HT-29 (cell line): ENCODE data around the gene CIT. TPM values are rescaled to one million over a fixed set of nuclear protein-coding genes. Genes with fewer than 3 reads are reported as not detected.
"Not testable (repeated sequence)": the region's sequence is repeated elsewhere in the genome, so short reads cannot be mapped to it uniquely, and the experiment has no call there.

Experiments used
- DNase-seq: peaks from one replicate; pipeline ENCODE4 v3.0.0-alpha.2; 2015; ENCODE audit warnings: low spot score
- total RNA-seq: library from RNA; depleted of rRNA; stranded (reverse); fragments of >200 nt; shearing (Covaris generic); gene quantifications from 2 replicates; pipeline ENCODE4 v1.2.3, GENCODE V29; 2014; rRNA removed

The CIT gene, protein sequence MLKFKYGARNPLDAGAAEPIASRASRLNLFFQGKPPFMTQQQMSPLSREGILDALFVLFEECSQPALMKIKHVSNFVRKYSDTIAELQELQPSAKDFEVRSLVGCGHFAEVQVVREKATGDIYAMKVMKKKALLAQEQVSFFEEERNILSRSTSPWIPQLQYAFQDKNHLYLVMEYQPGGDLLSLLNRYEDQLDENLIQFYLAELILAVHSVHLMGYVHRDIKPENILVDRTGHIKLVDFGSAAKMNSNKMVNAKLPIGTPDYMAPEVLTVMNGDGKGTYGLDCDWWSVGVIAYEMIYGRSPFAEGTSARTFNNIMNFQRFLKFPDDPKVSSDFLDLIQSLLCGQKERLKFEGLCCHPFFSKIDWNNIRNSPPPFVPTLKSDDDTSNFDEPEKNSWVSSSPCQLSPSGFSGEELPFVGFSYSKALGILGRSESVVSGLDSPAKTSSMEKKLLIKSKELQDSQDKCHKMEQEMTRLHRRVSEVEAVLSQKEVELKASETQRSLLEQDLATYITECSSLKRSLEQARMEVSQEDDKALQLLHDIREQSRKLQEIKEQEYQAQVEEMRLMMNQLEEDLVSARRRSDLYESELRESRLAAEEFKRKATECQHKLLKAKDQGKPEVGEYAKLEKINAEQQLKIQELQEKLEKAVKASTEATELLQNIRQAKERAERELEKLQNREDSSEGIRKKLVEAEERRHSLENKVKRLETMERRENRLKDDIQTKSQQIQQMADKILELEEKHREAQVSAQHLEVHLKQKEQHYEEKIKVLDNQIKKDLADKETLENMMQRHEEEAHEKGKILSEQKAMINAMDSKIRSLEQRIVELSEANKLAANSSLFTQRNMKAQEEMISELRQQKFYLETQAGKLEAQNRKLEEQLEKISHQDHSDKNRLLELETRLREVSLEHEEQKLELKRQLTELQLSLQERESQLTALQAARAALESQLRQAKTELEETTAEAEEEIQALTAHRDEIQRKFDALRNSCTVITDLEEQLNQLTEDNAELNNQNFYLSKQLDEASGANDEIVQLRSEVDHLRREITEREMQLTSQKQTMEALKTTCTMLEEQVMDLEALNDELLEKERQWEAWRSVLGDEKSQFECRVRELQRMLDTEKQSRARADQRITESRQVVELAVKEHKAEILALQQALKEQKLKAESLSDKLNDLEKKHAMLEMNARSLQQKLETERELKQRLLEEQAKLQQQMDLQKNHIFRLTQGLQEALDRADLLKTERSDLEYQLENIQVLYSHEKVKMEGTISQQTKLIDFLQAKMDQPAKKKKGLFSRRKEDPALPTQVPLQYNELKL (N-terminal part only)
- total RNA-seq = 27.8 and 29.4 TPM in 2 replicates

DNA sequence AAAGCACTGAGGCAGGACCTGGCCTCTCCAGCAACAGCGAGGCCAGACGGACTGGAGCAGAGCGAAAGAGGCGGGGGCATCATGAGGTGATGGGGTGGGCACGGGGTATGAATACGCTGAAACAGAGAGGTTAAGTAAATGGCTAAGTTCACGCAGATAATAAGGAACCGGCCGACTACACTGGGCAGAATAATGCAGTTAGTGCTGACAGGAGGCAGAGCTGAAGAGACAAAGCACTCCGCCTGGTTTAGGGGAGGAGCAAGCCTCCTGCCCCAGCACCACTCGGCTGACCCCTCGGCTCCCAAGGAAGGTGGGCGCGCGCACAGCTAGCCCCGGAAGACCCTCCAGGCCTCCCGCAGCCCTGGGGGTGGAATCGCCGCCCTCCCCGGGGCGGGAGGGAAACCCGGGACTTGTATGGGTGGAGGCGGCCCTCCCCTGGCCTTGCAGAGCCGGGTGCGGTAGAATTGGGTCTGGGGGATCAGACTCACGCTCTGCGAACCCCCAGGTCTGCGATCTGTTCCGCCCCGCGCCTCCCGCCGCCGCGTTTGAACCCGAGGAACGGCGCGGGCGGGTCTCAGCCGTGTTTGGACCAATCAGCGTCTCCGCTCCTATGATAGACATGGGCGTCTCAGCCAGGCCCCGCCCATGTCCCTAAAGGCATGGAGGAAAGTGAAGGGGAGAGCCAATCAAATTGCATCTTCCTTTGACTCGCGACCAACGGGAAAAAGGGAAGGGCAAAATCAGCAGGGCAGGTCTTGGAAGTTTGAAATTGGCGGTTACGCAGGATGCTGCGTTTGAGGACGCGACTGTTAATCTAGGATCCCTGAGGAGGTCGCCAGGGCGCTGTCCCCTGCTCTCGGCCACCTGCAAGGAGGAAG is at the start of gene CIT:
Gene CIT (minus strand): TSS at position 560 of the 878 bp plus-strand sequence. CDS start 1,152 bp downstream, outside the sequence.
- peak; percentile 96 for DNase-seq

DNA sequence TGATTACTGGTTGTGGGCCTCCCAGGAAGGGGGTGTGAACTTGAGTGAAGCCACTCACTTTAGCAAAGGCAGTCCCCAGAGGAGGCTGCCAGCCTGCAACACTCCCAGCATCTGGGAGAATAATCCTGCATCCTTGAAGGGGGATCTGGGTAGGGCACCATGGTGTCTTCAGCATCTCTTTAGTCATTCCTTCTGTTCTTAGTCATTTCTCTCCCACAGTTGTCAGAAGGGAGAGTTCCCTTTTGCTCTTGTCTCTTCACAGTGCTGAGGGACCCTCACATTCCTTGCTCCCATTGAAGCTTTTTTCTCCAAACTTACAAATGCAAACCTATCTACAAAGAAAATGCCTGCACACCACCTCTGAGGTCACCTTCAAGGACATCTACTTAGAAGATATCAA is 48.1 kb upstream of the CIT start:
- no peak for DNase-seq

DNA sequence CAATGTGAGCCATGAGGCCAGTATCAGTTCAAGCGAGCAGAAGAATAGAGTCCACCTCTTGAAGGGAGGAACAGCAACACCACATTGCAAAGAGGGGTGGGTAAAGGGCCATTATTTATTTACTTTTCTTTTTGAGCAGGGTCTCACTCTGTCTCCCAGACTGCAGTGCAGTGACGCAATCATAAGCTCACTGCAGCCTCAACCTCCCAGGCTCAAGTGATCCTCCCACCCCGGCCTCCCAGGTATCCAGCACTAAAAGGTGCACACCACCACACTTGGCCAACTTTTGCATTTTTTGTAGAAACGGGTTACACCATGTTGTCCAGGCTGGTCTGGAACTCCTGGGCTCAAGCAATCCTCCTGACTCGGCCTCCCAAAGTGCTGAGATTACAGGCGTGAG is 42.9 kb upstream of the CIT start:
- DNase-seq = no peak

DNA sequence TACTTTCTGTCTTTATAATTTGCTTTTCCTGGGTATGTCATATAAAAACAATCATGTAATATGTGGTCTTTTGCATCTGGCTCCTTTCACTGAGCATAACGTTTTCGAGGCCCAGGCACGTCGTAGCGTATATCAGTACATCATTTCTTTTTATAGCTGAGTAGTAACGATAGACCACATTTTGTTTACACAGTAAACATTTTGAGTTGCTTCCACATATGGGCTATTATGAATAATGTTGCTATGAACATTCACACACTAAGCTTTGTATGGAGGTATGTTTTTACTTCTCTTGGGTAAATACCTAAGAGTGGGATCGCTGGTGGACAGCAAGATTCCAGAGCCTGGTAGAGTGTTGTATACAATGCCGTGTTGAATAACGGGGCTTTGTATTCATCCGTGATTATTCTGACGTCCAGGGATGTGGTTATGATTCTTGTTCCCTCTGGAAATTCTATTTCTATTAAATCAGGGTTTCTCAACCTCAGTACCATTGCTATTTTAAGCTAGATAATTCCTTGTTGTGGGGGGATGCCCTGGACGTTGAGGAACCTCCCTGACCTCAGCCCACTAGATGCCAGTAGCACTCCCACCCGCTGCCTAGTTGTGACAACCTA is 38.9 kb upstream of the CIT start:
- no peak for DNase-seq

DNA sequence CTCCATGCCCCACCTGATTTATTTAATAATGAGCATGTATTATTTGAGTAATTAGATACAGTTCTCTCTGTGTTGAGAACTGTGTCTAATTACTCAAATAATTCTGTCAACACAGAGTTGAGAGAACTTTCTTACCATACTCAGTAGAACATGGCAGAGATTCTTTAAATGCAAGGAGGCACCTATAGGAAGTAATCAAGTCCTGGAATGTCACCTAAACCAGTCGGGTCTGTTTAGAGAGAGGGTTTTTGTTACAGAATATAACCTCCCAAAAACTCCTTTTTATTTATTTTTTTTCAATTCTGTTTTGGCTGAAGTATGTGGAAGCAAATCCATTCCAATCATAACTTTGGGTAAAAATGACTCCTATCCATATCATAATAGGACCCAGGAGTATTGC is 37.5 kb upstream of the CIT start:
- no peak for DNase-seq

DNA sequence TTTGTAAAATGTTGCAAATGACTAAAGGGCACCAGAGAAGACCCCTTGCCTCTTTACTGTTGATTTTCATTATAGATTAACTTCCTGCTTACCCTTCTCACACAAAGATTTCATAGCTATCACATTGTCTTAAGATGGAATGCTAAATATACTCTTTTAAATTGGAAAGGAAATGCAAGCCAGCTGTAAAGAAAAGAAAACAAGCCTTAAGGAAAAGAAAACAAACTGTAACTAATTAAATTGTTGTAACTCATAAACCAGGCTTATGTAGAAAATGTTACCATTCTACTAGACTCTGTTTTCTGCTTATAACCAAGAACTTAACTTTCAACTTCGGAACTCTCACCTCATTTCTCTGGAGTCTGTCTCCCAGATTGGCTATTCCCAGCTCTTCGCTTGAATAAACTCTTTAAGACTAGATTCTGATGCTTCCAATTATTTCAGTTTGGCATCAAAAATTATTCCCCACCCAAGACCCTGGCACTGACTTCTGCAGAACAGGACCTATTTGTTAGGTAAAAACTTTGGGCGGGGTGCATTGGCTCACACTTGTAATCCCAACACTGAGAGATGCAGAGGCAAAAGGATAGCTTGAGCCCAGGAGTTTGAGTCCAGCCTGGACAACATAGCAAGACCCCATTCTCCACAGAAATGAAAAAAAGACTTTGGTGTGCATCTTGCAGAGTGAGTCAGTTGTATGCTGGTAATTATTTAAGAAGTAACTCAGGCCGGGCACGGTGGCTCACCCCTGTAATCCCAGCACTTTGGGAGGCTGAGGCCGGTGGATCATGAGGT is 36.6 kb upstream of the CIT start:
- no peak for DNase-seq

DNA sequence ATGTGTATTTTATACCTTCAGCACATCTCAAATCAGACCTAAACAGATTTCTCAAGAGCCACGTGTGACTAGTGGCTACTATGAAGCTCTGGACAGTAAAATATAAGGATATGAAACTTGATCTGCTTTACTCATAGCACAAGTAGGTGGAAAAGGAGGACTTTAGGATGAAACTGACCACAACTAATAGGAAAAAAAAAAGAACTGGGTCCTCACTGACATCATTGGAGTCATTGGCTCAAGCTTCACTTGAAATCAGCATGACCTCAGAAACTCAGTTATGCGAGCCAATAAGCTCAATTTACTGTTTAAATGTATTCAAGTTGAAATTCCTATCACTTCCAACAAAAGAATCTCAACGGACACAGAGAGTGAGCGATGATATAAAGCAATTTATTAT is 34.1 kb upstream of the CIT start:
- DNase-seq = no peak

DNA sequence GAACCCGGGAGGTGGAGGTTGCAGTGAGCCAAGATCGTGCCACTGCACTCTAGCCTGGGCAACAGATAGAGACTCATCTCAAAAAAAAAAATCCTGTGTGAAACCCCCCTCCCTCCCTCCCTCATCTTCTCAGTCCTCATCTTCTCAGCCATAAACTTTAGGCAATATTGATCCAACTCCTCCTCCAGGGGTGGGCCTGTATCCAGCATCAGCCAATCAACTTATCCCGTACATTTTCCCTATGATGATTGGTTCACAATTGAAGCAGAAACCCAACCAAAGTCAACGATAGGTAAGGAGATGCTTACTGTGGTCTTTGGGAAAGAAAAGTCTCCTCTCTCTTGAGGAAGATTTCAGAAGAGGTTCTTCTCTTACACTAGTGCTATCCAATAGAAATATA is 33.5 kb upstream of the CIT start:
- DNase-seq = no peak

DNA sequence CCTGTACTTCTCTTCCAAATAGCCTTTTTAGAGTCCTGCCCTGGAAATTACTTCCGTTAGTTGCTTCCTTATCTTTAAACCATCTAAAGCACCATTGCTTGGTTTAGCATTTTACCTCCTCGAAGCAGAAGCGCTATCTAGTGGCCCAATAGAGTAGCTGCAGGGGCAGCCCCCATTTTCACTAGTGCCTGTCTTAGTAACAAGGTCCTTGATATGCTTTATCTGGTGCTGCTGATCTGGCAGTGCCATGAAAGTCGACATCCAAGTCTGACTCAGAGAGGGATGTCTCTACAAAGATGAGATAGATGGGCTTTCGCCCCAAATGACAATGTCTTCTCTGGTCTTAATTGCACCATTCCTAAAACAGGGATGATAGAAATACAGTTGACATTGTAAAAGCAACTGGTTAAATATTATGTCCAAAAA is 25.0 kb upstream of the CIT start:
- peak; percentile 80 for DNase-seq

DNA sequence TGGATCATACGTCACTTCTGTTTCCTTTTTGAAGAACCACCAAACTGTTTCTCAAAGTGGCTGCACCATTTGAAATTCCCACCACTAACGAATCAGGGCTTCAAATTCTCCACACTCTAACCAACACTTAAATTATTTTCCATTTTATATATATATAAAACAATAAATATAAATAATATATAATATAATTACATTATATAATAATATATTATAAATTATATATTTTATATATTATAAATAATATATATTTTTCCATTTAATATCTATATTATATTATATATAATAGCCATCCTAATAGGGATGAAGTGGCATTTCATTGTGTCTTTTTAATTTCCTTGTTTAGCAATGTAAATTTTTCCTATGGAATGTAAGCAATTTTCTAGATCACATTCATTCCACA is 24.6 kb upstream of the CIT start:
- DNase-seq = no peak

DNA sequence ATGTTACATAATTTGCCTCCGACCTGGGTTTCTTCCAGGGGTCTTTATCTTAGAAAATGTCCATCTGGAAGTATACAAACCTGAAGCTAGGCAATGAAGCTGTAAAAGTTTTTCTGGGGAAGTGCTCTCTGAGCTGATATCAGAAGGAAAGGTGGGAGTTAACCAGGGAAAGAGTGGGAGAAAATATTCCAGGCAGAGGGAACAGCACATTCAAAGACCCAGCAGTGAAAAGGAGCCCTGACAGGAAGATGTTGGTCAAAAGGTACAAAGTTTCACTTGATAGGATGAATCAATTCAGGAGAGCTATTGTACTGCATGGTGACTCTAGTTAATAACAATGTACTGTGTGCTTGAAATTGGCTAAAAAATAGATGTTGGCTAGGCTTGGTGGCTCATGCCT is 17.8 kb upstream of the CIT start:
- no peak for DNase-seq

DNA sequence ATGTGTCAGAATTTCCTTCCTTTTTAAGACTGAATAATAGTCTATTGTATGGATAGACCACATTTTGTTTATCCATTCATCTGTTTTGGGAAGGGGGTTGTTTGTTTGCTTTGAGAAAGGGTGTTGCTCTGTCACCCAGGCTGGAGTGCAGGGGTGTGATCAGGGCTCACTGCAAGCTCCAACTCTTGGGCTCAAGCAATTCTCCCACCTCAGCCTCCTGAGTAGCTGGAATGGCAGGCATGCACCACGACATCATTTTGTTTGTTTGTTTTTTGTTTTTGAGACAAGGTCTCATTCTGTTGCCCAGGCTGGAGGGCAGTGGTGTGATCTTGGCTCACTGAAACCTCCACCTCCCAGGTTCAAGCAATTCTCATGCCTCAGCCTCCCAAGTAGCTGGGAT is 15.5 kb upstream of the CIT start:
- DNase-seq = not testable (repeated sequence)

DNA sequence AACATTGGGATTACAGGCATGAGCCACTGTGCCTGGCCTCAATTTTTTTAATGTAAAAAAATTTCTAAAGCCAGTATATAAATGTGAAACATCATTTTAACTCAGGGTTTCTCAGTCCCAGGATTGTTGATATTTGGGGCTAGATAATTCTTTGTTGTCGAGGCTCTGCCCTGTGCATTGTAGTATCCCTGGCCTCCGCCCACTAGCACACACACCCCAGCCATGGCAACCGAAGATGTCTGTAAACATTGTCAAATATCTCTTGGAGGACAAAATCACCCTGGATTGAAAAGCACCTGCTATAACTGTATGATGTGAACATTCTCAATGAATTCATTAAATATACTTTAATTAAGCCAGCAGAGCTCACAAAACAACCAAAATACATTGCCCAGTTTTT is 8.4 kb upstream of the CIT start:
- peak; percentile 38 for DNase-seq

DNA sequence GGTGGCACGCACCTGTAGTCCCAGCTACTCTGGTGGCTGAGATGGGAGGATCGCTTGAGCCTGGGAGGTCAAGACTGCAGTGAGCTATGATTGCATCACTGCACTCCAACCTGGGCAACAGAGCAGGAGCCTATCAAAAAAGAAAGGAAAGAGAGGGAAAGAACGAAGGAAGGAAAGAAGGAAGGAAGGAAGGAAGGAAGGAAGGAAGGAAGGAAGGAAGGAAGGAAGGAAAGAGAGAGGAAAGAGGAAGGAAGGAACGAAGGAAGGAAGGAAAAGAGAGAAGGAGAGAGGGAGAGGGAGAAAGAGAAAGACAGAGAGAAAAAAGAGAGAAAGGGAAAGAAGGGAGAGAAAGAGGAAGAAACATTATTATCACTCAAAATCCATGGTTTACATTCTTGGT is 6.7 kb upstream of the CIT start:
- DNase-seq = not testable (repeated sequence)

DNA sequence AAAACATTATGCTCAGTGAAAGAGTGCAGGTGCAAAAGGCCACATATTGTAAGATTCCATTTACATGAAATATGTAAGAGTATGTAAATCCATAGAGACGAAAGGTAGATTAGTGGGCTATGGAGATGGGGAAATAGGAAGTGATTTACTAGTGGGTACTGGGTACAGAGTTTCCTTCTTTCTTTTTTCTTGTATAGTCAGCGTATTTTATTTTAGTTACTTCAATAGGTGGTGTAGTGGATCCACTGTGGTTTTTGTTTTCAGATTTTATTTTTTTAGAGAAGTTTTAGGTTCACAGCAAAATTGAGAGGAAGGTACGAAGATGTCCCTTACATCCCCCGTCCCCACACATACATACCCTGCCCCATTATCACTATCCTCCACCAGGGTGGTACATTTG is 6.1 kb upstream of the CIT start:
- DNase-seq = no peak

DNA sequence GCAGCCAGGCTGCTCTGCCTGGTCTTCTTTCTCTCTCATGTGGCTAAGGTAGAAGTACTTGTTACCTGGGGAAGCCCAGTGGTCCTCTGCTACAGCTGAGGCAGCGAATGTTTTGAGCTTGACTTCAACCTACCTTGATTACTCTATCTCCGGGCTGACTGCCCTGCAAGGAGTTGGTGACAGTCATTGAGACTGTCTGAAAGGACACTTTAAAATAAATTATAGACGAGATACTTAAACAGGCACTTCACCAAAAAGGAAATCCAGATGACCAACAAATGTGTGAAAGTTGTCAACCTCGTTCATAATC is 474 bp upstream of the CIT start:
- no peak for DNase-seq

DNA sequence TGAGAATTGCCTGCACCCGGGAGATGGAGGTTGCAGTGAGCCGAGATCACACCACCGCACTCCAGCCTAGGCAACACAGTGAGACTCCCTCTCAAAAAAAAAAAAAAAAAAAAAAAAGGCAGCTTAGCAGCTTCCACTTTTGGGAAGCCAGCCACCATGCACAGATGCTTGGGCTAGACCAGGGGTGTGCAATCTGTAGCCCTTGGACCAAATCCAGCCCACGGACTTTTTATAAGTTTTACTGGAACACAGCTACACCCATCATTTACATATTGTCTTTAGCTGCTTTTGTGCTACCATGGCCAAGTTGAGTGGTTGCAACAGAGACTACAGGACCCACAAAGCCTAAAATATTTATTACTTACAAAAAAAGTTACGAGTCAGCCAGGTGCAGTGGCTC is 6.7 kb downstream of the CIT start:
- DNase-seq = no peak

DNA sequence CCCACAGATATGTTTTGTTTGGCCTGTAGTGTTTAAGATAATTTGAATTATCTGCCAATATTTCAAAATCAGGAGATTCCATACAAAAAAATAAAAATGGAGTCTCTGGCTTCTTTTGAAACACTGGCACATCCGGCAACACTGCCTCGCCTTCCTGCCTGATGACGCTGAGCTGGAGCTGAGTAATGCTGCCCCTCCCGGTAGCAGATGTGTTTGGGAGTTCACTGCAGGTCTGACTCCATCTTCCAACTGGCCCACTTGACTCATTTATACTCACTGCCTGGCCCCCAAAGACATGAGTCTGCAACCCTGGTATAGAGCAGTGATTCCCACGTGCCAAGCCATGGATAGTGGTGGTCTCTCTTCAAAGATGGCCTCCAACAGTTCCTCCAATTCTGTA is 7.4 kb downstream of the CIT start:
- DNase-seq = no peak

DNA sequence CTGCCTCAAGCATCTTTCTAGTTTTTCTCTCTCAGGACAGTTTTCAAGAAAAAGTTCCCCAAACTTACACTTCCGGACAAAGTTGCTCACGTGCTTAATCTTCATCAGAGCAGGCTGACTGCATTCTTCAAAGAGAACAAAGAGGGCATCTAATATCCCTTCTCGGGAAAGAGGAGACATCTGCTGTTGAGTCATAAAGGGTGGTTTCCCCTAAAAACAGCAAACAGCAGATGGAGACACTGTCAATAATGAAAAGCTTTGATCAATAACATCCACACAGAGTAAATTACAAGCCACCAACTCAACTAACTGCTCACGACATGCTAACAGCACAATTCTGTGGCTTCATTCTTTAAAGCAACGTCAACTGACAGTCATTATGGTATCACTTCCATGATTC is 8.1 kb downstream of the CIT start:
- no peak for DNase-seq

DNA sequence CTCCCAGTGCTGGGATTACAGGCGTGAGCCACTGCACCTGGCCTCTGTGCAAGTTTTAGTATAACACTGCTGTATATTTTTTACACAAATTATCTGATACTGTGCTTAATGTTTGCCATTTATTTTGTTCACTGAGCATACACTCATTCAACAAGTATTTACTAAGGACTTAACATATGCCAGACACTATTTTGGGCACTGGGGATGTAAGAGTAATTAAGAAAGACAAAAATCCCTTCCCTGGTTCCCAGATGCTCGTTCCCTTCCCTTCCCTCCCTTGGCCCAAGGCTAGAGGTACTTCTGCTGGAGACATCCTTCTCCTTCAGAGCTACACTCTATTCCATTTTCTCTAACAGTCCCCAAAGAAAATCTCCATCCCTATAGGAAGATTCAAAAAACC is 12.5 kb downstream of the CIT start:
- no peak for DNase-seq
